COR-L47 (cell line): ENCODE results near the gene LIMCH1.
"Not testable (repeated sequence)": the region's sequence is repeated elsewhere in the genome, so short reads cannot be mapped to it uniquely, and the experiment has no call there.

Experiments used
- DNase-seq: peaks from one replicate; lab custom pipeline; 2025; lab: John Stamatoyannopoulos, UW

The LIMCH1 gene

GRCh38 chr4:41644915-41645295 is 106.9 kb downstream of the LIMCH1 start:
- DNase-seq: no peak

DNA sequence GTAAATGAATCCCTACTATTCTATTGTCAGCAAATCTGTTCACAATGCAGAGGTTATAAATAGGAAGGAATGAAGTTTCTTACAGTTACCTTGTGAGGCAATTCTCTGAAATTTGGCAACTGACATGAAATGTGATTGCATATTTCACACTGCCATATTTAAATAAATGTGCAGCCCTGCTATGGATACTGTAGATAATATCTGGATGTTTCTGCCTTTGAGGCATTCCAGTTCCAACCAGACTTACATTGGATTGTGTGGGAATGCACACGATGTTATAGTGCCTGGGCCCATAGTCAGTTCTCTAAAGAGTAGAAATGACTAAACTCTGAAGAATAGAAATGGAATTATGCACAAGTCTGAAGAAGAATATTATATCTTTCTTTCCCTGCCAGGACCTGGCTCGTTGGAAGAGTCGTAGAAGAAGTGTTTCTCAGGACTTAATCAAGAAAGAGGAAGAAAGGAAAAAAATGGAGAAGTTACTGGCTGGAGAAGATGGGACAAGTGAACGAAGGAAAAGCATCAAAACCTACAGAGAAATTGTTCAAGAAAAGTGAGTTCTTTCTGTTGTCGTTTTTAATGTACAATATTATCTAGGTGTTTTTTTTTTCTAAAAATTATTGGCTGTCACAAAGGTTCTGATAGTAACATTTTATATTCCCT is 107.9 kb downstream of the LIMCH1 start:
- DNase-seq: no peak

DNA sequence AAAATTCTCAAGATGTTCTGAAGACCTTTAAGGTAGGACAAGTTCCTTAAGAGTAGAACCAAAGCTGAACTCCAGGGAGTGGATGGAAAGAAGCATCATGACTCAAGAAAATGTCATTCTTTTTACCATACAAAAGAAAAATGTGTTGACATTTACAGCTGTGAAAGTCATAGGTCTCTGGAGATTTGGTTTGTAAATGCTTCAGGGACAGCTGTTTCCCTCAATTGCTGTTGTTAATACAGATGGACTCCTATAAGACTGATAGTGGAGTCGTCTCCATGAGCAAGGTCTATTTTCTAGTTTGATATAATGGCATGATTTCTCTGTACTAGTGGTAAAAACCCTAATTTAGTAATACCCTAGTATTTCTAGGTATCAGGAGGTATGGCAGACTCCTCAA is 108.9 kb downstream of the LIMCH1 start:
- no peak for DNase-seq

DNA sequence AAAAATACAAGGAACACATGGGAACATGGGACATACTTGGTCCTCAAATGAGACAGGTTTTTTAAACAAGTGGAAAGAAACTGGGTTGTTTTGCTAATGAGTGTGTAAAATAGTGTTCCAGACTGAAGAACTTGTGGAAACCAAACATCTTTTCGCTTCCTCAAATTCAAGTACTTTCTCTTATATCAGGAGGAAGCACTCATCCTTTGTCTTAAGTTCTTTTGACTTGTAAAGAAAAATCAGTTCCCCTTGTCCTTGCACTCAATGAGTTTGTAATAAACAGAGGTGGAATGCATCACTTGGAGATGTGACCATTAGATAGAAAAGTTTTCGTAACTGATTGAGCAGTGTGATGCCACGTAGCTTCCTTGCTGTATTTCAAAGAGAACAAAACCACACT is 109.4 kb downstream of the LIMCH1 start:
- no peak for DNase-seq

GRCh38 chr4:41651150-41651549 is 113.2 kb downstream of the LIMCH1 start:
- not testable (repeated sequence) for DNase-seq

GRCh38 chr4:41652971-41653370 is 115.0 kb downstream of the LIMCH1 start:
- no peak for DNase-seq

DNA sequence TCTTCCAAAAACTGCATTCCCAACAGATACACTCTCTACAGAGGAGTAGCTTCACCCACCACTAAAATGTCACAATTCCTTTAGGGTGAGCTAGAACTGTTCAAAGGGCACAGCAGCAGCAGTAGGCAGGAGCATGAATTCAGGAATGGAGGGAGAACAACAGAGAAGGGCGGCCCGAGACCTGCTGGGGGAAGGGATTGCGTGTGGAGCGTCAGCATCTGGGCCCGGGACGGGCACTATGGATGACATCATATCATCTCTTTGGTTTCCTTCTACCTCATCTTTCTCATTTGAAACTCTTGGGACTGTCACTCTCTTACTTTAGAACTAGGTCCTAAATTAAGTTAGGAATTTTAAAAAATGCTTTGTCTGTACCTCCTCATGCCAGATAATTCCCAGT is 115.6 kb downstream of the LIMCH1 start:
- no peak for DNase-seq

DNA sequence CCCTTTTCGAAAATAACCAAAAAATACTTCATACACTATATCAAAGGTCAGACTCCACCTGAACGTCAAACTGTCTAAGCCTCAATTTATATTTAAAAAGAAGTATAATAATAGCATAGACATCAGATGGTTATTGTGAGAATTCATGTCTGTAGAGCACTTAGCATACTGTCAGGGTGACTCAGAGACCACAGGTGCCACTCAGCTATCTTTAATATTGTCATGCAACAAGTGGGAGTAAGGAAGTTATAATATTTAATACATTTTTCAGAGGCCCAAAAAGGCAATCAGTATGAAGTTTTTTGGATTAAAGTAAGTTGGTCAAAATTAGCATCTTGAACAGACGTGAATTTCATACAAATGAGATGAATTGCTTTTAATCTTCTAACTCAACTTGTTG is 117.2 kb downstream of the LIMCH1 start:
- no peak for DNase-seq

- no peak for DNase-seq
Observed at GRCh38 chr4:41656106-41656505, 118.1 kb downstream of the LIMCH1 start.

DNA sequence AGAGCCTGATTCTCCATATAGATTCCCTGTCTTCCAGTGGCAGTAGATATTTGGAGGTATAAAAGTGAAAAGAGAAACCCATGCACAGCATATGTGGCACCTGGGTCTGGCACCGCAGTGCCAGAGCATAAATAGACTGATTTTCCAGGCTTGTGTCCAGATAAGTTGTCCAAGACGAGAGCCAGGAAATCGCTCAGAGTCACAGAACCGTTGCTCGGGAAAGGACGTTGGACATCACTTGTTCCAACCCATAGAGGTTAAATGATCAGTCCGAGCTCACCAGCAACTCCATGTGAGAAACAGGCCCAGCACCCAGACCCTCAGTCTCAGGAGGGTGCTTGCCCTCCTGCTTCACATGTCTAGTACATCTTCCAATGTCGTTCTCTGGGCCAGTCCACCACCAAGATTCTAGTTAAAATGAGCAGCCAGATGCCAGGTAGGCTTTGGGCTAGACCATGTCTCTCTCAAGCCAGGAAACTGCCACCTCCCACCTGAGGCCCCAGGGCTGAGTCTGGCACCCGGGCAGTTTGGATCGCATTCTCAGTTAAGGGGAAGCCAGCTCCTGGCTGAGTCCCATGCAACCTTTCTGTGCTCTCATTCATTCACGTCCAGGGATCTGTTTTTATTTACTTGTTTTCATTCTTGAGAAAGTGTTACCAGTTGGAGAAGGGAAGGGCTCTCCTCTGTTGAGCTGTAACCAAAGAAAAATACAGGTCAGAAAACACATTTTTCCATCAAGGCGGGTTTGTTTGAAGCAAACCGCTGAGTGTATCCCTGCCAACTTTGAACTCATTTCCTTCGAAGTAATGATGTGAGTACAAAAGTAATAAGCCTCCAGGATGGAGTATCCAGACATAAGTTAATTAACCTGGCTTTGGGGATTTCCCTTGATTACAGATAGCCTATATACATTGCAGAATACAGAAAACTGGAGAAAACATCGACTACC is 118.9 kb downstream of the LIMCH1 start:
- DNase-seq: no peak

DNA sequence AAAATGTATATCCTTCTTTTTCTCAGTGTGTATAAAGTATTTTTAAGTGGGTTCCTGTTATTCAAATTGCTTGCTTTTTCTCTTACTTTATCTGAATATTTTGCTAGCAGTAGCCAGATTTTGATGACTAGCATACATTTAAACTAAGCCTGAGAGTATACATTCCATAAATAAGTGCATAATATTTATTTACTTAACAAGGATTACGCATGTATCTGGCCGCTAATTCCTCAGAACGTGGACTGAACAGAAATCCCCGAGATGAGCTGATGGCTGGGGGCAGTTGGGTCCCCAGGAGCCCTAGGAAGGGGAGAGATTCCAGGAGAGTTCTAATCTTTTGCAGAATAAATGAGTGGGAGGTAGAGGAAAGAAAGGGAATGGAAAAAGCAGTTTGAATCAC is 119.6 kb downstream of the LIMCH1 start:
- DNase-seq: no peak

GRCh38 chr4:41658163-41658562 is 120.2 kb downstream of the LIMCH1 start:
- no peak for DNase-seq

DNA sequence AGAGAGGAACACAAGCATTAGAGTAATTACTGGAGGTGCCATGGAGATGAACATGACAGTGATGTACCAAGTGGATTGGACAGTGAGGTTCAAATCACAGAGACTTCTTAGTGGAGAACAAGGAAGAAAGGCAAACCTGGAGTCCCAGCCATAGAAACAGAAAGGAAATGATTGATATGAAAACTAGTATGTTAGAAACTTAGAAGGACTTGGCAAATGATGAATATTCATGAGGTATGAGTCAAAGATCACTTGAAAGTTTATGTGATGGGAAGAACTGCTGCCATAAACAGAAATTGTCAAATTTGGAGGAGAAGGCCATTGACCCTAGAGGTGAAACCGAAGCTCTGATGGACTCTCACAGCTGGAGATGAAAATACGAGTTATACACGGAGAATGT is 122.4 kb downstream of the LIMCH1 start:
- no peak for DNase-seq

DNA sequence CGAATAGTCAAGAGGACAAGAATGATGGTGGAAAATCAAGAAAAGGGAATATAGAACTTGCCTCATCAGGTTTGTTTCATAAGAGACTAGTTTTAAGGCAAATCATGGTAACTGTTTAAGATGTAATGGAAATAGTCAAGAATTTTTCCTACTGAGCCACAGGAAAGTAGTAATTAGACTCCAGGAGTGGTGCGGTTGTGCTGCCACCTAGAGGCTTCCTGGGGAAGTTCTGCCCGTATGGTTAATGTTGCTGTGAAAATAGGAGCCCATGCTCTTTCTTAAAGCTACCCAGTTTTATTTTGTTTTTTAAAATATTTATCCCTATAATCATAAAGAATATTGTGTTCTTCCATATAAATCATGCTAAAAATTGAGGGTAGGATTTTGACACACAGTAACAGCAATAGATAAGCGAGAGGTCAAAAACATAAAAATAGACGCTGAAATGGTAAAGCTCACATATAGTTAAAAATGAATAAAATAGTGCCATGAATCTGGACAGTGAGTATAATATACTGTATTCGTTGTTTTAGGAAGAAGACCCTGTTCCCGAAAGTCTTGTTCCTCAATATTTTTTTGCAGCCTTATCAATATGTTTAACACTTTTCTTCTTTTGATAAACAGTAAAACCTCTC is 123.6 kb downstream of the LIMCH1 start:
- DNase-seq: peak; percentile 27

GRCh38 chr4:41665636-41666207 is 127.8 kb downstream of the LIMCH1 start:
- no peak for DNase-seq

DNA sequence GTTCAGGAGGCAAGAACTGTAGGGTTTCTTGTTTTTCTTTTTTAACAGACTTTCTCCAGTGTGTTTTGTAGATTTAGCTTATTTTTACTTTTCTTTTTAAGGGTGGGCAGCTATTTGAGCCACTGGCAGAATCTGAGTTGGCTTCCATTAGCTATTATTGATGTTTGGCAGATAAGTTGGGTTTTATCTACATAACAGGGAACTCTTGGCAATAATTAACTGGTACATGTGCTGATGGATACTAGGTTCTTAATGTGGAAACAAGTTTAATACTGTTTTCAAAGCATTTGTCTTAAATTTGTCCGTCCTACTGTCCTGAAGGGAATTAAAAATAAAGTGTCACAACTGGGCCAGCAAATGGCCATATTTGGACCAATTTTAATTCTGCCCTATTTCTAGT is 130.1 kb downstream of the LIMCH1 start:
- no peak for DNase-seq

DNA sequence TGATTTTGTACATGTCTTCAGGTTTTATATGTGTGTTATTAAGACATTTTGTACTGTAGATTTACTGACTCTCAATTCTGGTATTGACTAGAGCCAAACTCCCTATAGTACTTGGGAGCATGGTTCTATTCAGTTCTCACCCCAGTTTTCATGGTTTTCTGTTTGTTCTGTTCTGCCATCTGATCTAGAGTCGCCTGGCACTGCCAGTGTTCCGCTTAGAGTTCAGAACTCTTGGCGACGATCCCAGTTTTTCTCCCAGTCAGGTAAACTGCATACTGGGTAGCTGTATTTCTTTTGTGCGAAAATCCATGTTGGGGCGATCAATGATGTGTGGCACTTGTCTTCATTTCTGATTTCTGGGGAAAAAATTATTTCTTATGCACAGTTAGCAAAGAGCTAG is 132.6 kb downstream of the LIMCH1 start:
- DNase-seq: peak; percentile 35

- no peak for DNase-seq
Observed at GRCh38 chr4:41670982-41671381, 133.0 kb downstream of the LIMCH1 start.

DNA sequence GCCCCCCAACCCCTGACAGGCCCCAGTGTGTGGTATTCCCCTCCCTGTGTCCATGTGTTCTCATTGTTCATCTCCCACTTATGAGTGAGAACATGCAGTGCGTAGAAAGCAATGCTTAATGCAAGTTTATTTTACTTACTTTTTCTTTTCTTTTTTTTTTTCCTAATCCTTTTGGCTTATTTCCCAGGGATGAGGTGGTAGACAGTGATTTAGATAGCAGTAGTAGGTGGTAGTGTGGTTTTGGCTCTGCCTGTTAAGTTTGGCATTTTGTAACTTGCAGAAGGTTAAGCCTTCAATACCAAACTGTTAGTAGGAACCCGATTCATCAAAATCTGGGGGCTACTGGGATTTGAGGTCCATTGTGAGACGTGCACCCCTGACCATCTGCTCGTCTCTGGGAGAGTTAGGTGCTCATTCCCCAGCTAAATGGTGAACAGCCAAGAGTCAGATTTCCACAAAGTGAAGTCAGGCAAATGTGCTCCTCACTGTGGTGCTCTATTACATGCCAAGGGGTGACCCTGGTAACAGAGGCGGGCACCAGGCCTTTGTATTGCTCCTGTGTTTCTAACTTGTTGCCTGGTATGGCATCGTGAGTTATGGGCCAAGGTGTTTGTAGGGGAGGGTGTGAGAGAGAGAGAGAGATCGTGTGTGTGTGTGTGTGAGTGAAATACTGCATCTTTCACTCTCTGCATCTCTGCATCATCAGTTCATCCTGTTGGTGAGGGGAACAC is 140.3 kb downstream of the LIMCH1 start:
- no peak for DNase-seq

GRCh38 chr4:41678951-41679350 is 141.0 kb downstream of the LIMCH1 start:
- DNase-seq: no peak

DNA sequence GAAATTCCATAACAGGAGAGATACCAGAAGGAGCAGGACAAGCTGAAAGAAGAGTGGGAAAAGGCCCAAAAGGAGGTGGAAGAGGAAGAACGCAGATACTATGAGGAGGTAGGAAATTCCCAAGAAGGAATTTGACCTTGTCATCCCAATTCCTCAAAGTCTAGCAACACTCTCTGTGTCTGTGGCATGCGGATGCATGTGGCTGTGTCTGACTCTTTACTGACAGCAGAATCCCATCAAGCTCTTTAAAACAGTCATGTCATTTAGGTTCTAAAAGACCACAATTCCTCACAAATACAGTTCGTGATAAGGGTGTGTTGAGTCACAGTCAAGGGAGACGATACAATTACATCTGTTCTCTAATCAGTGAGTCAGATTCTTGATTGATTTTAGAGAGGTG is 142.0 kb downstream of the LIMCH1 start:
- no peak for DNase-seq

GRCh38 chr4:41681054-41681453 is 143.1 kb downstream of the LIMCH1 start:
- DNase-seq: no peak
